HG03025 (cell line): ENCODE data around the gene ELMO1.

Source experiments
- ATAC-seq: cut with Tn5 transposase; IDR thresholded peaks from one replicate; pipeline ENCODE4 v1.9.1; 2021; ENCODE audit warnings: mild to moderate bottlenecking, moderate library complexity; ENCODE audit not compliant: unreplicated experiment, low FRiP score

ELMO1 gene

GRCh38 chr7:37377231-37377630 lies 71.4 kb downstream of the ELMO1 start:
- no peak for ATAC-seq

GRCh38 chr7:37376386-37376785 lies 72.3 kb downstream of the ELMO1 start:
- ATAC-seq: no peak

- no peak for ATAC-seq
These were observed 75.9 kb downstream of the ELMO1 start for GRCh38 chr7:37372750-37373149.

- ATAC-seq: no peak
These were observed 76.9 kb downstream of the ELMO1 start for GRCh38 chr7:37371755-37372154.

GRCh38 chr7:37369906-37370305 lies 78.8 kb downstream of the ELMO1 start:
- no peak for ATAC-seq

- ATAC-seq: no peak
These were observed 80.1 kb downstream of the ELMO1 start for GRCh38 chr7:37368540-37368939.

GRCh38 chr7:37367010-37367409 lies 81.7 kb downstream of the ELMO1 start:
- no peak for ATAC-seq

GRCh38 chr7:37366445-37366844 lies 82.2 kb downstream of the ELMO1 start:
- ATAC-seq: no peak

- ATAC-seq: no peak
These were observed 83.3 kb downstream of the ELMO1 start for GRCh38 chr7:37365405-37365804.

- ATAC-seq: no peak
These were observed 83.8 kb downstream of the ELMO1 start for GRCh38 chr7:37364856-37365255.

- no peak for ATAC-seq
These were observed 84.8 kb downstream of the ELMO1 start for GRCh38 chr7:37363536-37364491.

GRCh38 chr7:37362802-37363201 lies 85.9 kb downstream of the ELMO1 start:
- ATAC-seq: no peak

- ATAC-seq: no peak
These were observed 88.2 kb downstream of the ELMO1 start for GRCh38 chr7:37360484-37360883.

GRCh38 chr7:37359662-37360444 lies 88.8 kb downstream of the ELMO1 start:
- ATAC-seq: no peak

- ATAC-seq: no peak
These were observed 89.5 kb downstream of the ELMO1 start for GRCh38 chr7:37359180-37359579.

GRCh38 chr7:37357637-37357996 lies 91.0 kb downstream of the ELMO1 start:
- no peak for ATAC-seq

GRCh38 chr7:37356911-37357636 lies 91.6 kb downstream of the ELMO1 start:
- ATAC-seq: no peak

- ATAC-seq: no peak
These were observed 94.0 kb downstream of the ELMO1 start for GRCh38 chr7:37354656-37355131.

- ATAC-seq: no peak
These were observed 94.6 kb downstream of the ELMO1 start for GRCh38 chr7:37353949-37354655.
